ENCODE results near the gene UQCC2. TPM values are rescaled to one million over a fixed set of nuclear protein-coding genes. Genes with fewer than 3 reads are reported as not detected.

The UQCC2 gene
- total RNA-seq, 1 donor from 2014 or later: 190 TPM

- ATAC-seq (no peak), DNase-seq (no peak)
- intact Hi-C loops (cut with micrococcal nuclease): no loop called here
Measured at GRCh38 chr6:33694977-33695376, 16.5 kb downstream of the UQCC2 start.

DNA sequence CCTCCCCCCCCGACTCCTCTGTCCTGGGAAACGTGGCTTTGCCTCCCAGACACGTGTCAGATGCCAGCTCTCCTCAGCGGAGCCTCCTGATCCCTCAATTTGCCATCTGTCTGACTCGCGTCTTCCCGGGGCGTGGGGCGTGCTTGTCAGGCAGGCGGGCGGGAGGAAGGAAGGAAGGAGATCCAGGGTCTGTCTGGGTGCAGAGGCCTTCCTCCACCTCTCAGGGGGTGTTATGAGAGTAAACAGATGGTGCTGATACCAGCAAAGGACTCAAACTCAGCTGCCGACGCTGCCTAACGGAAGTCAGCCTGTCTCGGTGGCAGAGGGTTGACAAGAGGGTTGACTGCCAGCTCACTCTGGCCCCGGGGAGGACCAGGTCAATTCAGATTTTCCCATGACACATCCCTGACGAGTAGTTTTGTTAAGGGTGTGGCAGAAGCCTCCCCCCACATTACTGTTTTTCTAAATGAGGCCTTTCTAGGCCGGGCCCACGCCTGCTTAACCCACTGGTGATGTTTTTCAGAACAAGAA lies 17.0 kb downstream of the UQCC2 start:
- intact Hi-C loops (cut with micrococcal nuclease): no loop called here
- DNase-seq: no peak
- no peak for ATAC-seq

DNA sequence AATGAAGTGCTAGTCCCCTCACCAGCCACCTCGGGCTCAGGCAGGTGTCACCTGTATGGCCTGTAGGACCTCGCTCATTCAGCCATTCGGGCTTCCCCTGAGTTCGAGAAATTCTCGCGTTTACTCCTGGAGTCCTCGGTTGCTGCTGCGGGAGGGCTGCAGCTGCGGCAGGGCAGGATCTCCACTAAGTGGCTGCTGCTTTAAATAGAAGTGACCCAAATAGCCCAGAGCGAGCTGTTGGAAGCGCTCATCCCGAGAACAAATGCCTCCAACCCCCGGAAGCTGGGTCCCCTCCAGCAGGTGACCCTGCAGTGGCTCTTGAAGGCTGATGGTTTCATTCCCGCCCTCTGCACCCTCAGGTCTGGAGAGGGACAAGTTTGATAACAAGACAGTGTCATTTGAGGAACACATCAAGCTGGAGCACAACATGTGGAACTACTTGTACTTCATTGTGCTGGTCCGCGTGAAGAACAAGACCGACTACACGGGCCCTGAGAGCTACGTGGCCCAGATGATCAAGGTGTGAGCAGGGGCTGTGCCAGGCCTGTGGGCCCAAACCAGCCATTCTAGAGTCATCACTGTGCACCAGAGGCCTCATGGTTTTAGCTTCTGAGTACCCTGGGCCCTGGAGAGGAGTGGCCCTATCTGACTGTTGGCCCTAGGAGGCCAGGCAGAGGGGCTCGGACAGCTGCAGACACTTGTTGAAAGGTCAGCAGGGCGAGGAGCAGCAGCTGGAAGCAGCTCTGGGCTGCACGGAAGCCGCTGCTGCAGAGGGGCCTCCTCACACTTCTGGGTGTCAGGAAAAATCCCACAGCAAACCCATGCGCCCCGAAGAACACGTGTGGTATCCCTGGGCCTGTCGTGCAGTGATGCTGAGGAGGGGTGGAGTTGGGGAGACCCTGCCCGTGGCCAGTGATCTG lies 18.1 kb downstream of the UQCC2 start:
- peak; percentile 71 for ATAC-seq
- peak; percentile 63 for DNase-seq
- intact Hi-C loops (cut with micrococcal nuclease): no loop called here

- ATAC-seq (peak; percentile 9), DNase-seq (peak; percentile 64)
- intact Hi-C loops (cut with micrococcal nuclease): no loop called here
Measured at GRCh38 chr6:33692760-33693158, 18.7 kb downstream of the UQCC2 start.

DNA sequence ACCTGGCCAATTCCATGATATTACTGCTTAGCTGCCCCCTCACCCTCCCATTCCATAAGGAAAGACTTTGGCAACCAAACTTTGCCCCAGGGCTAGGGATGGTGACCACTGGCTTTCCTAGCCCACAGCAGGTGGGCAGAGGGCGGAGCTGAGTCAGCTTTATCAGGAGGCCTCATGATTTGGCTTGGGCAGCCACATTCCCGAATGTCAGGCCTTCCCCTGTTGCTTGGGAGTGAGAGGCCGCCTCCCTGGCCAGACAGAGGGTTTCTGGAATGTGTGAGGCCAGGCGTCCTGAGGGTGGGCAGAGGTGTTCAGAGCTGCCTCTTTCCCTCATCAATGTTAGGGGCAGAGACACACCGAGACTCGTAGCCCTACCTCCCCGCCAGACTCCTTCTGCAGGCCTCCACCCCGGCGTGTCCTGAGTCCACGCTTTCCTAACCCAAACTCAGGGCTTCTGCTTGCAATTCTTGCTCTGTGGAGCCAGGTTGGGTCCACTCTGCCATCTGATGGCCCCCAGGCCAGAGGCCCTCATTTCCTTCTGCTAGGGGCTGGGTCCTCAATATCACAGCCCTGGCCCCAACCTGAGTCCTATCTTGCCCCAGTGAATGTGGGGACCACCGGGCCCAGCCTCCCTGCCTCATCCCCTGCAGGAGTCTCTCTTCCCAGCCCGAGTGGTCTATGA lies 19.3 kb downstream of the UQCC2 start:
- peak; percentile 83 for DNase-seq
- peak; percentile 79 for ATAC-seq
- intact Hi-C loops (cut with micrococcal nuclease): no loop called here

DNA sequence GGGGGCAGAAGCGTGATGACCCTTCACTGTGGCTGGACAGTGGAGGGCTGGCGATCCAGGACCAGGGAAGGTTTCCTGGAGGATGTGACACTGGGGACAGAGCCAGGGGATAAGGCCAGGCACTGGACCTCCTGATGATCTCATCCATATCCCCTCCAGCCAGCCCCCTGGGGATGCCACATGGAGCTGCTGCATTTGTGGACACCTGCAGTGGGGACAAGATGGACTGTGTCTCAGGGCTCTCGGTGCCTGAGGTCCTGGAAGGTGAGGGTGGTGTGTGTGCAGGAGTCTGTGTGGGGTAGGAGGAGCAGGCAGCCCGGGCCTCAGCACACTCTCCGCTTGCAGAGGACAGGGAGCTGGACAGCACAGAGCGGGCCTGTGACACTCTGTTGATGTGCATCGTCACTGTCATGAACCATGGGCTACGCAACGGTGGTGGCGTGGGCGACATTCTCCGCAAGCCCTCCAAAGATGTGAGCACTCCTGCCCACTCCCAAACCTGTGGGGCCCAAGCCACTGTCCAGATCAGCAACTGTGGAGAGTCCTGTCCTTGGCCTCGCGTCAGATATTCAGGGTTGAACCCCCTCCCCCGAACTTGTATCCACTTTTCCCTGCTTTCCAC lies 19.9 kb downstream of the UQCC2 start:
- DNase-seq: no peak
- ATAC-seq: peak; percentile 0
- intact Hi-C loops (cut with micrococcal nuclease): no loop called here

GRCh38 chr6:33690766-33691165 lies 20.7 kb downstream of the UQCC2 start:
- no peak for ATAC-seq
- intact Hi-C loops (cut with micrococcal nuclease): no loop called here
- no peak for DNase-seq

GRCh38 chr6:33689879-33690278 lies 21.6 kb downstream of the UQCC2 start:
- ATAC-seq (no peak), DNase-seq (no peak)
- intact Hi-C loops (cut with micrococcal nuclease): no loop called here

- intact Hi-C loops (cut with micrococcal nuclease): no loop called here
- ATAC-seq (no peak), DNase-seq (no peak)
Measured at GRCh38 chr6:33689148-33689494, 22.4 kb downstream of the UQCC2 start.

- DNase-seq: no peak
- intact Hi-C loops (cut with micrococcal nuclease): no loop called here
Measured at GRCh38 chr6:33688451-33689147, 22.9 kb downstream of the UQCC2 start.

DNA sequence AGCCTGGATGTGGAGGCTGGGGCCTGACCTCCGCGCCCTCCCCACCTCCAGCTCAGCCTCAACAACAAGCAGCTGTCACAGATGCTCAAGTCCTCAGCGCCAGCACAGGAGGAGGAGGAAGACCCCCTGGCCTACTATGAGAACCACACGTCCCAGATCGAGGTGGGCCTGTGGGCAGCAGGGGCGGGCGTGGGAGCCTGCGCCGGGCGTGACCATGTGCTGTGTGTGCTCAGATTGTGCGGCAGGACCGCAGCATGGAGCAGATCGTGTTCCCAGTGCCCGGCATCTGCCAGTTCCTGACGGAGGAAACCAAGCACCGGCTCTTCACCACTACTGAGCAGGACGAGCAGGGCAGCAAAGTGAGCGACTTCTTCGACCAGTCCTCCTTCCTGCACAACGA lies 23.5 kb downstream of the UQCC2 start:
- intact Hi-C loops (cut with micrococcal nuclease): no loop called here
- DNase-seq (peak; percentile 22), ATAC-seq (no peak)

More at GRCh38 chr6:33688451-33689147, 22.9 kb downstream of the UQCC2 start:
- ATAC-seq: no peak

- ATAC-seq: no peak
- DNase-seq: peak; percentile 22
- intact Hi-C loops (cut with micrococcal nuclease): no loop called here
Measured at GRCh38 chr6:33686981-33687975, 24.2 kb downstream of the UQCC2 start.

- peak; percentile 13 for DNase-seq
- intact Hi-C loops (cut with micrococcal nuclease): no loop called here
- no peak for ATAC-seq
Measured at GRCh38 chr6:33686225-33686924, 25.1 kb downstream of the UQCC2 start.

DNA sequence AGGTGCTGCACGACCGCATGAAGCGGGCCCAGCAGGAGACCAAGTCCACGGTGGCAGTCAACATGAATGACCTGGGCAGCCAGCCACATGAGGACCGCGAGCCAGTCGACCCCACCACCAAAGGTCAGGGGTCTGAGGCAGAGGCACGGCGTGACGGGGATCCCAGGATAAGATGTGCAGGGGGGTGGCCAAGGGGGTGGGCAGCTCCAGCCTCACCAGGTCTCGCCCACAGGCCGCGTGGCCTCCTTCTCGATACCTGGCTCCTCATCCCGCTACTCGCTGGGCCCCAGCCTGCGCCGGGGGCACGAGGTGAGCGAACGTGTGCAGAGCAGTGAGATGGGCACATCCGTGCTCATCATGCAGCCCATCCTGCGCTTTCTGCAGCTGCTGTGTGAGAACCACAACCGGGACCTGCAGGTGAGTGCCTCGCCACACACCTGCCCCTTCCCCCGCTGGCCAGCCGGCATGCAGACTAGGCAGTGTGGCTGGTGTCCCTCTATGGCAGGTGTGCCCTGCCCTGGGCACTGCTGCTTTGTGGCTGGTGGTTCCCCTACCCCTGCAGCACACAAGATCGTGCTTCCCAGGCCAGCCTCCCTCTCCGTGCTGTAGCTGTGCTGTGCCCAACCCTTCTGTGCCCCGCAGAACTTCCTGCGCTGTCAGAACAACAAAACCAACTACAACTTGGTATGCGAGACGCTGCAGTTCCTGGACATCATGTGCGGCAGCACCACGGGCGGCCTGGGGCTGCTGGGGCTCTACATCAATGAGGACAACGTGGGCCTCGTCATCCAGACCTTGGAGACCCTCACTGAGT lies 25.9 kb downstream of the UQCC2 start:
- intact Hi-C loops (cut with micrococcal nuclease): no loop called here
- no peak for ATAC-seq
- peak; percentile 23 for DNase-seq

GRCh38 chr6:33684983-33685382 lies 26.5 kb downstream of the UQCC2 start:
- no peak for ATAC-seq
- intact Hi-C loops (cut with micrococcal nuclease): no loop called here
- DNase-seq: no peak

- intact Hi-C loops (cut with micrococcal nuclease): no loop called here
- DNase-seq (peak; percentile 10), ATAC-seq (no peak)
Measured at GRCh38 chr6:33684428-33684896, 27.0 kb downstream of the UQCC2 start.
